HEK293 (cell line): ENCODE data around the gene OBP2A.

Experiments used
- CTCF ChIA-PET: fragments of 350-600 bp; formaldehyde crosslinking; extraction: SDS; loops from one replicate; lab custom pipeline; 2021; ENCODE audit warnings: antibody characterized with exemption; lab: Yijun Ruan, JAX
- POLR2A ChIA-PET: fragments of 300-600 bp; formaldehyde crosslinking; extraction: SDS; loops from one replicate; lab custom pipeline; 2020; ENCODE audit warnings: antibody characterized with exemption, inconsistent platforms; lab: Yijun Ruan, JAX
- H3K27ac ChIP-seq: fragments of 200-500 bp; sonication (Bioruptor generic); 2 replicates; pipeline ENCODE4 v1.5.1; 2014; ENCODE audit warnings: low read depth, low read length, control low read depth, inconsistent platforms; ENCODE audit errors: extremely low read depth
- H3K36me3 ChIP-seq, 2 experiments: fragments of 200-500 bp in 1 of 2; sonication (Bioruptor generic) in 1 of 2; 1 replicate in 1 of 2; 2 replicates in 1 of 2; pipeline ENCODE4 v1.5.1; 2014 to 2017; ENCODE audit warnings: inconsistent platforms in 2 of 2, low read length in 2 of 2; ENCODE audit not compliant: control insufficient read depth in 2 of 2, insufficient read depth in 1 of 2
- H3K4me1 ChIP-seq: fragments of 200-500 bp; sonication (Bioruptor generic); 2 replicates; pipeline ENCODE4 v1.5.1; 2014; ENCODE audit warnings: mild to moderate bottlenecking, low read length, inconsistent platforms; ENCODE audit not compliant: control insufficient read depth, insufficient read depth
- H3K4me3 ChIP-seq: 2 replicates; pipeline ENCODE4 v1.5.1; 2011; ENCODE audit warnings: low read depth, mild to moderate bottlenecking, control low read depth, low read length, moderate library complexity
- H3K9me3 ChIP-seq: fragments of 200-500 bp; sonication (Bioruptor generic); 2 replicates; pipeline ENCODE4 v1.5.1; 2014; ENCODE audit warnings: low read depth, low read length, inconsistent platforms; ENCODE audit not compliant: control insufficient read depth, insufficient read depth
- GLI4 ChIP-seq: fragments of 450-650 bp; formaldehyde crosslinking; IDR thresholded peaks from 2 replicates; pipeline ENCODE4 v1.5.1; 2016; ENCODE audit warnings: missing biosample characterization, missing genetic modification characterization
- PATZ1 ChIP-seq: fragments of 450-650 bp; formaldehyde crosslinking; IDR thresholded peaks from 2 replicates; pipeline ENCODE4 v1.5.1; 2016; ENCODE audit warnings: missing biosample characterization, missing genetic modification characterization
- ZIC2 ChIP-seq: fragments of 450-650 bp; formaldehyde crosslinking; IDR thresholded peaks from 2 replicates; pipeline ENCODE4 v1.5.1; 2016; ENCODE audit warnings: missing biosample characterization, missing genetic modification characterization
- ZNF202 ChIP-seq: fragments of 450-650 bp; formaldehyde crosslinking; IDR thresholded peaks from 2 replicates; pipeline ENCODE4 v1.5.1; 2016; ENCODE audit warnings: missing biosample characterization, missing genetic modification characterization, borderline replicate concordance
- ZNF335 ChIP-seq: fragments of 450-650 bp; formaldehyde crosslinking; conservative IDR thresholded peaks from 2 replicates; pipeline ENCODE4 v1.5.1; 2016; ENCODE audit warnings: missing biosample characterization, missing genetic modification characterization
- ZNF350 ChIP-seq: fragments of 450-650 bp; formaldehyde crosslinking; IDR thresholded peaks from 2 replicates; pipeline ENCODE4 v1.5.0; 2017; ENCODE audit warnings: missing biosample characterization, mild to moderate bottlenecking, missing genetic modification characterization
- ZNF416 ChIP-seq: fragments of 450-650 bp; formaldehyde crosslinking; IDR thresholded peaks from 2 replicates; pipeline ENCODE4 v1.5.1; 2016; ENCODE audit warnings: missing biosample characterization, missing genetic modification characterization
- ZNF426 ChIP-seq: fragments of 450-650 bp; formaldehyde crosslinking; IDR thresholded peaks from 2 replicates; pipeline ENCODE4 v1.5.1; 2017; ENCODE audit warnings: missing biosample characterization, missing genetic modification characterization, mild to moderate bottlenecking, inconsistent platforms, moderate library complexity
- ZNF449 ChIP-seq: fragments of 450-650 bp; formaldehyde crosslinking; IDR thresholded peaks from 2 replicates; pipeline ENCODE4 v1.5.1; 2017; ENCODE audit warnings: missing biosample characterization, mild to moderate bottlenecking, missing genetic modification characterization, moderate library complexity
- ZNF600 ChIP-seq: fragments of 450-650 bp; formaldehyde crosslinking; IDR thresholded peaks from 2 replicates; pipeline ENCODE4 v1.5.1; 2016; ENCODE audit warnings: missing biosample characterization, missing genetic modification characterization
- ZNF623 ChIP-seq: fragments of 450-650 bp; formaldehyde crosslinking; IDR thresholded peaks from 2 replicates; pipeline ENCODE4 v1.5.1; 2016; ENCODE audit warnings: missing biosample characterization, missing genetic modification characterization
- ZNF629 ChIP-seq: fragments of 450-650 bp; formaldehyde crosslinking; IDR thresholded peaks from 2 replicates; pipeline ENCODE4 v1.5.1; 2017; ENCODE audit warnings: missing biosample characterization, missing genetic modification characterization
- ZNF664 ChIP-seq: fragments of 450-650 bp; formaldehyde crosslinking; IDR thresholded peaks from 2 replicates; pipeline ENCODE4 v1.5.1; 2016; ENCODE audit warnings: missing biosample characterization, missing genetic modification characterization
- ZNF776 ChIP-seq: fragments of 450-650 bp; formaldehyde crosslinking; IDR thresholded peaks from 2 replicates; pipeline ENCODE4 v1.5.0; 2017; ENCODE audit warnings: missing biosample characterization, missing genetic modification characterization, borderline replicate concordance
- ZSCAN23 ChIP-seq: fragments of 450-650 bp; formaldehyde crosslinking; IDR thresholded peaks from 2 replicates; pipeline ENCODE4 v1.5.1; 2016; ENCODE audit warnings: missing biosample characterization, missing genetic modification characterization
- ZSCAN30 ChIP-seq: fragments of 450-650 bp; IDR thresholded peaks from 2 replicates; pipeline ENCODE4 v1.5.1; 2018; ENCODE audit warnings: missing biosample characterization, mild to moderate bottlenecking, missing genetic modification characterization, moderate library complexity
- ZXDB ChIP-seq: fragments of 450-650 bp; formaldehyde crosslinking; IDR thresholded peaks from 2 replicates; pipeline ENCODE4 v1.5.1; 2016; ENCODE audit warnings: missing biosample characterization, missing genetic modification characterization
- TF ChIP-seq, protein P1 (sequence below): fragments of 450-650 bp; formaldehyde crosslinking; IDR thresholded peaks from 2 replicates; pipeline ENCODE4 v1.5.1; 2016; ENCODE audit warnings: missing biosample characterization, missing genetic modification characterization
- TF ChIP-seq, protein P2 (sequence below): fragments of 450-650 bp; formaldehyde crosslinking; IDR thresholded peaks from 2 replicates; pipeline ENCODE4 v1.5.1; 2016; ENCODE audit warnings: missing biosample characterization, missing genetic modification characterization

OBP2A gene

GRCh38 chr9:135526089-135526729 is 19.7 kb upstream of the OBP2A start:
- TF ChIP-seq GLI4 (tag by site-specific recombination) (no peak), ZNF202 (no peak), ZNF350 (tag by site-specific recombination) (no peak), ZSCAN23 (tag by site-specific recombination) (no peak), ZXDB (tag by site-specific recombination) (no peak), PATZ1 (no peak), ZIC2 (tag by site-specific recombination) (no peak), ZNF449 (tag by site-specific recombination) (no peak), ZNF776 (tag by site-specific recombination) (no peak), ZNF629 (tag by site-specific recombination) (no peak), ZNF416 (tag by site-specific recombination) (no peak), ZNF426 (tag by site-specific recombination) (no peak), ZNF623 (tag by site-specific recombination) (no peak), ZSCAN30 (no peak), ZNF600 (no peak), ZNF664 (tag by site-specific recombination) (no peak), ZNF335 (tag by site-specific recombination) (no peak)
- TF ChIP-seq, protein P1, sequence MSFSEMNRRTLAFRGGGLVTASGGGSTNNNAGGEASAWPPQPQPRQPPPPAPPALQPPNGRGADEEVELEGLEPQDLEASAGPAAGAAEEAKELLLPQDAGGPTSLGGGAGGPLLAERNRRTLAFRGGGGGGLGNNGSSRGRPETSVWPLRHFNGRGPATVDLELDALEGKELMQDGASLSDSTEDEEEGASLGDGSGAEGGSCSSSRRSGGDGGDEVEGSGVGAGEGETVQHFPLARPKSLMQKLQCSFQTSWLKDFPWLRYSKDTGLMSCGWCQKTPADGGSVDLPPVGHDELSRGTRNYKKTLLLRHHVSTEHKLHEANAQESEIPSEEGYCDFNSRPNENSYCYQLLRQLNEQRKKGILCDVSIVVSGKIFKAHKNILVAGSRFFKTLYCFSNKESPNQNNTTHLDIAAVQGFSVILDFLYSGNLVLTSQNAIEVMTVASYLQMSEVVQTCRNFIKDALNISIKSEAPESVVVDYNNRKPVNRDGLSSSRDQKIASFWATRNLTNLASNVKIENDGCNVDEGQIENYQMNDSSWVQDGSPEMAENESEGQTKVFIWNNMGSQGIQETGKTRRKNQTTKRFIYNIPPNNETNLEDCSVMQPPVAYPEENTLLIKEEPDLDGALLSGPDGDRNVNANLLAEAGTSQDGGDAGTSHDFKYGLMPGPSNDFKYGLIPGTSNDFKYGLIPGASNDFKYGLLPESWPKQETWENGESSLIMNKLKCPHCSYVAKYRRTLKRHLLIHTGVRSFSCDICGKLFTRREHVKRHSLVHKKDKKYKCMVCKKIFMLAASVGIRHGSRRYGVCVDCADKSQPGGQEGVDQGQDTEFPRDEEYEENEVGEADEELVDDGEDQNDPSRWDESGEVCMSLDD (tag by site-specific recombination) = no peak
- TF ChIP-seq, protein P2, sequence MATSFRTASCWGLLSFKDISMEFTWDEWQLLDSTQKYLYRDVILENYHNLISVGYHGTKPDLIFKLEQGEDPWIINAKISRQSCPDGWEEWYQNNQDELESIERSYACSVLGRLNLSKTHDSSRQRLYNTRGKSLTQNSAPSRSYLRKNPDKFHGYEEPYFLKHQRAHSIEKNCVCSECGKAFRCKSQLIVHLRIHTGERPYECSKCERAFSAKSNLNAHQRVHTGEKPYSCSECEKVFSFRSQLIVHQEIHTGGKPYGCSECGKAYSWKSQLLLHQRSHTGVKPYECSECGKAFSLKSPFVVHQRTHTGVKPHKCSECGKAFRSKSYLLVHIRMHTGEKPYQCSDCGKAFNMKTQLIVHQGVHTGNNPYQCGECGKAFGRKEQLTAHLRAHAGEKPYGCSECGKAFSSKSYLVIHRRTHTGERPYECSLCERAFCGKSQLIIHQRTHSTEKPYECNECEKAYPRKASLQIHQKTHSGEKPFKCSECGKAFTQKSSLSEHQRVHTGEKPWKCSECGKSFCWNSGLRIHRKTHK = no peak
- H3K9me3 ChIP-seq = no peaks in the 10 kb centered on the region
- H3K27ac ChIP-seq = no peak overlapping the region
- no peaks in the 10 kb centered on the region for H3K4me1 ChIP-seq
- H3K36me3 ChIP-seq = no peaks in the 10 kb centered on the region
- no peak overlapping the region for H3K4me3 ChIP-seq
- CTCF ChIA-PET = no interaction called here
- POLR2A ChIA-PET = interaction anchor here (1.8 kb wide), 1 partner anchor 21 kb away, joined by 6 read pairs; no protein-coding TSS in a partner anchor
